Medulla oblongata (tissue), 1 donor: ENCODE data around the gene MMP23B.
A peak's percentile ranks its signal among the peaks of the same experiment; 100 is the strongest.

Experiments used
- DNase-seq: peaks from one replicate; pipeline ENCODE4 v3.0.0-alpha.2; 2015; ENCODE audit errors: extremely low spot score

Gene MMP23B

GRCh38 chr1:1602968-1603506, 28.9 kb upstream of the MMP23B start:
- no peak for DNase-seq

- no peak for DNase-seq
Observed at GRCh38 chr1:1603671-1604373, 28.2 kb upstream of the MMP23B start.

- no peak for DNase-seq
Observed at GRCh38 chr1:1604374-1605033, 27.5 kb upstream of the MMP23B start.

- no peak for DNase-seq
Observed at GRCh38 chr1:1605034-1605591, 26.9 kb upstream of the MMP23B start.

GRCh38 chr1:1605724-1606123, 26.2 kb upstream of the MMP23B start:
- DNase-seq: no peak

- no peak for DNase-seq
Observed at GRCh38 chr1:1606232-1606631, 25.7 kb upstream of the MMP23B start.

- DNase-seq: no peak
Observed at GRCh38 chr1:1609822-1610485, 22.0 kb upstream of the MMP23B start.

- DNase-seq: no peak
Observed at GRCh38 chr1:1610796-1611195, 21.2 kb upstream of the MMP23B start.

GRCh38 chr1:1612104-1612400, 19.9 kb upstream of the MMP23B start:
- no peak for DNase-seq

GRCh38 chr1:1613509-1614082, 18.4 kb upstream of the MMP23B start:
- no peak for DNase-seq

- no peak for DNase-seq
Observed at GRCh38 chr1:1614204-1614953, 17.6 kb upstream of the MMP23B start.

- DNase-seq: no peak
Observed at GRCh38 chr1:1614954-1615255, 17.1 kb upstream of the MMP23B start.

GRCh38 chr1:1615256-1616044, 16.5 kb upstream of the MMP23B start, which contains the start of gene MIB2:
Gene MIB2, plus strand, starts transcription at chr1:1615500. Its CDS starts 7,953 bp downstream, at chr1:1623453.
- peak; percentile 98 for DNase-seq

- peak; percentile 7 for DNase-seq
Observed at GRCh38 chr1:1616045-1616790, 15.8 kb upstream of the MMP23B start.

GRCh38 chr1:1616838-1617237, 15.1 kb upstream of the MMP23B start:
- no peak for DNase-seq

- no peak for DNase-seq
Observed at GRCh38 chr1:1617516-1617915, 14.5 kb upstream of the MMP23B start.

GRCh38 chr1:1617925-1618324, 14.0 kb upstream of the MMP23B start:
- DNase-seq: no peak

- DNase-seq: no peak
Observed at GRCh38 chr1:1618396-1619068, 13.4 kb upstream of the MMP23B start.

GRCh38 chr1:1619917-1620361, 12.0 kb upstream of the MMP23B start:
- DNase-seq: no peak
